Stimulated activated CD8-positive, alpha-beta memory T cell treated with anti-CD3 and anti-CD28 coated beads, Interleukin-12 subunit alpha, Interleukin-12 subunit beta, amount 100 ng/mL, for 24 hours (primary cell): ENCODE results near the gene BTNL9.
"Not testable (repeated sequence)": the region's sequence is repeated elsewhere in the genome, so short reads cannot be mapped to it uniquely, and the experiment has no call there.

ENCODE experiments used
- DNase-seq: peaks from one replicate; pipeline ENCODE4 v3.0.0-alpha.2; 2020; ENCODE audit errors: extremely low read depth

BTNL9 gene

DNA sequence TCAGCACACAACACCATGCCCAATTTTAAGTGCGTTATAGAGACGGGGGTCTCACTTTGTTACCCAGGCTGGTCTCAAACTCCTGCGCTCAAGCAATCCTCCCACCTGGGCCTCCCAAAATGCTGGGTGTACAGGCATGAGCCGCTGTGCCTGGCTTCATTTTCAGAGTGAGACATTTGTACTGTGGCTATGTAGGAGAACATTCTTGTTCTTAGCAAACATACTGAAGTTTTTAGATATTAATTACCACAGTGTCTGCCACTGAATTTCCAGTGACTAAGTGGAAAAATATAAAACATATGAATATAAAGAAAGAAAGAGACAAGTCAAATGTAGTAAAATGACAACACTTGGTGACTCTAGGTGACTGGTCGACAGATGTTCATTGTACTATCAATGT is 20.9 kb downstream of the BTNL9 start:
- DNase-seq, result no peak

DNA sequence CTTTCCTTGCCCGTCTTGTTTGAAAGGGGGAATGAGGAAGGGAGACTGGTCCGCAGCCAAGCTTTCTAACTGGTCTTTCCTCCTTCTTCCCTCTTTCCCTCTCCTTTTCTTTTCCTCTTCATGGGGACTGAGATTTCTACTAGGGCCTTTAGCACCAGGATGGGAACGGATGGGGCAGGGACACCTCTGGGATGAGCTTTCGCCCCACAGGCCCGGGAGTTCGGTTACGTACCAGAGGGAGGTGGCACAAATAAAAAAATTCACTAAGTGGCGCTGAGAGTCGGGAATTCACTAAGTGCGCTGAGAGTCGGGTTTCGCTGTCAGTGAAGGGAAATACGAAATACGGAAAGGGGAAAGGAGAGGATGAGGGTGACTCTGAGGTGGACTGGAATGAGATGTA is 21.6 kb downstream of the BTNL9 start:
- DNase-seq, result no peak

DNA sequence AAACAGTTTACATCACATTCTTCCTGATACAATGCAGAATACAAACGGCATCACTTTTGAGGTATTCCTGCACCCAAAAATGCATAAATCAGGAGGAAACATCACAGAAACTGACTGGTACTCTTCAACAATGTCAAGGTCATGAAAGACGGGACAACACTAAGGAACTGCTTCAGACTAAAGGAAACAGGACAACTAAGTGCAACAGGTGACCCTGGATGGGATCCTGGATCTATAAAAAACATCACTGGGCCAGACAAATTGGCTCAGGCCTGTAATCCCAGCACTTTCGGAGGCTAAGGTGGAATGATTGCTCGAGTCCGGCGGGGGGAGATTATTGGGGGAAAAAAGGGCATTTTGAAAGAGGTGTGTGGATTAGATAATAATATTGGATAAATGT is 22.6 kb downstream of the BTNL9 start:
- no peak for DNase-seq

DNA sequence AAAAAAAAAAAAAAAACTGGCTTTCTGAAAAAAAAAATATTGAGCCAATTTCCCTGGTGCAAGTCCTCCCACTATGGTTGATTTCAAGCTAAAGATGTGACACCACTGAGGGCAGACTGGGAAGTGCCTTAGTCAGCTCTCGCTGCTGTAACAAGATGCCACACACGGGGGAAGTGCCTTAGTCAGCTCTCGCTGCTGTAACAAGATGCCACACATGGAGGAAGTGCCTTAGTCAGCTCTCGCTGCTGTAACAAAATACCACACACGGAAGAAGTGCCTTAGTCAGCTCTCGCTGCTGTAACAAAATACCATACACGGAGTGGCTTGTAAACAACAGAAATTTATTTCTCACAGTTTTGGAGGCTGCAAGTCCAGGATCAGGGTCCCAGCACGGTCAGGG is 23.4 kb downstream of the BTNL9 start:
- no peak for DNase-seq

DNA sequence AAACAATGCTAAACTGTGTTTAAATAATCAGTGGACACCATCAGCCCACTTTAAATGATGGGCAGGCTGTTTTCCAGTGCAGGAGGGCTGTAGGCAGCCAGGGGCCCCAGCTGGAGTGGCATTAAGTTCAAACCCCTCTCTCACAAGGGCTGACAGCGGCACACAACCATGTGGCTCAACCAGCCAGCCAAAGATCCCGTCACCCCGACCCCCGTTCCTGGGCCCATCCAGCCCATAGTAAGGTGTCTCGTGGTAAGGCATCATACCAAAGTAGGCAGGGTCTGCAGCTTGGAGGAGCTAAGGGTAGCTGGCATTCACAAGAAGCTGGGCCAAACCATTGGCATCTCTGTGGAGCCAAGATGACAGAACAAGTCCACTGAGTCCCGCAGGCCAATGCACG is 24.9 kb downstream of the BTNL9 start:
- no peak for DNase-seq

DNA sequence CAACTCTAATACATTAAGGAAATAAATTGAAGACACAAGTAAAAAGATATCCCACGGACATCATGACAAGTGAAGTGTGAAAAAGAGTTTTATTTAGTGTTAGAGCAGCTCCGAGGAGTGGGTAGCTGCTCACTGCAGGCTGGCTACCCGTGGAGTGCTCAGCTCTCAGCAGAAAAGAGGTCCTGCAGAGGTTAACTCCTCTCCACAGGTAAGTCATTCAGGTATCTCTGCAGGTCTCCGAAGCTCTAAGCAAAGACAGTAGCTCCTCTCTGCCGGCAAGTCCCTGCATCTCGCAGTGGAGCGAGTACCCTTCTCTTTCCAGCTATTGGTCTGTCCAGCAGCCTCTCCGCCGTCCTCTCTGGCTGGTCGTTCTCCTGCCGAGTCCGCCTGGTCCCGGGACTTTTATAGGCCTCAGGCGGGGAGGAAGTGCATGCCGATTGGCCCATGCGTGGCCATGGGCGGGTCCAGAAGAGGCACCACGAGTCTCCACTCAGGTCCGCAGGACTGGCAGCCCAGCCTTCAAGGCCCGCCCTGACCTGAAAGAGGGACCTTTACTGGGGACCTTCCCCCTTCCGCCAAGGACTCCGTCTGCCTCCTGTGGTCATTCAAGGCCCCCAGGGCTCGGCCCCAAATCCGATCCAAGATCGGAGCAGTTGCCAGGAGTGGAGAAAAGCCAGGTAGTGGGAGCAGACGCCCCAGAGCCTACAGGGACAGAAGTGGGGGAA is 29.9 kb downstream of the BTNL9 start:
- DNase-seq, result no peak

DNA sequence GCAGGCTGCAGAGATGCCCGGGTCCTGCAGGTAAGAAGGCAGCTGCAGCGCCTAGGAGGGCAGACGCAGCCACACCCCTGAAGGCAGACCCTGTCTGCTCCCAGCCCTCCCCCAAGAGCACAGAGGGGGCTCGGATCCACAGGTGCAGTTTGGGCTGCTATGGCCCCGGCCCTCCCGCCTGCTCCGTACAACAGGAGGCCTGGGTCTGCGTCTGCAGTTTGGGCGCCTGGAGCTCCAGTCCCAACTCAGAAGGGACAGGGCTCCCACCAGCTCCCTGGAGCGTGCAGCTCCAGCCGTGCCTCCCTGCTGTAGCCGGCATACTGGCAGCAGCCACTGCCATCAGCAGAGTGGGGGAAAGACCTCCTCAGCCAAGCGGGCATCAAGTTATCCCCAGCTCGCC is 30.5 kb downstream of the BTNL9 start:
- DNase-seq, result no peak

DNA sequence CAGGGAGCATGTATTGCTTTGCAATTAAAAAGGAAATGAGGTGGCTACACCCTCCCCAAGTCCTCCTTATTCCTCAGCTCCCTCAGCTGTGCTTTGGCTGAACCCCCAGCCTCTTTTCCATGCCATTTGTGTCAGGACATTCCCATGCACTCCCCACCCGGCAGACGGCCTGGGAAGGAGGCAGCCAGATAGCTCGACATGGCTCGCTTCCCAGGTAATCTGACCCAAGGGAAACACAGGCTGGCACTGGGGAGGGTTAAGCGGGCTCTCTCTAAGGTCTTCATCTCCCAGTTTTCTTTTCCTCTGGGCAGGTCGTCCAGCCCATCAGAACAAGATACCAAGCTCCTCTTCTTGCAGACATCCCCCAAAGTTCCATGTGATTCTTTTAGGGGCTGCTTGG is 31.2 kb downstream of the BTNL9 start:
- no peak for DNase-seq

DNA sequence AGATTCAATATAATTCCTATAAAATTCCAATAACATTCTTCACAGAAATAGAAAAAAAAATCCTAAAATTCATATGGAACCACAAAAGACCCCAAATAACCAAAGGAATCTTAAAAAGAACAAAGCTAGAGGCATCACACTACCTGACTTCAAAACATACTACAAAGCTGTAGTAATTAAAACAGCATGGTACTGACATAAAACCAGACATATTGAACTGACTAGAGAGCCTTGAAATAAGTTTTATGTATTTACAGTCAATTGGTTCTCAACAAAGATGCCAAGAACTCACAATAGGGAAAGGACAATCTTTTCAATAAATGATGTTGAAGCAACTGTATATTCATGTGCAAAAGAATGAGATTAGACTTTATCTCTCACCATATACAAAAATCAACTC is 36.9 kb downstream of the BTNL9 start:
- DNase-seq, result no peak

DNA sequence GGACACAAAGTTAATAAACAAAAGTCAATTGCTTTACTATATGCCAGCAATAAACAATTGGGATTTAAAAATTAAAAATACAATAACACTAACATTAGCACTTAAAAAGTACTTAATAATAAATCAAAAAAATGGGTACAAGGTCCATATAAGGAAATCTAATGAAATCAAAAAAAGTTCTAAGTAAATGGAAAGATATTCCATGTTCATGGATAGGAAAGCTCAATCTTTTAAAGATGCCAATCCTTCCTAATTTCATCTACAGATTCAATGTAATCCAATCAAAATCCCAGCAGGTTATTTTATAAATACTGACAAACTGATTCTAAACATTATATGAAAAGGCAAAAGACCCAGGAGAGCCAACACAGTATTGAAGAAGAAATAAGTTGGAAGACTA is 41.9 kb downstream of the BTNL9 start:
- no peak for DNase-seq

DNA sequence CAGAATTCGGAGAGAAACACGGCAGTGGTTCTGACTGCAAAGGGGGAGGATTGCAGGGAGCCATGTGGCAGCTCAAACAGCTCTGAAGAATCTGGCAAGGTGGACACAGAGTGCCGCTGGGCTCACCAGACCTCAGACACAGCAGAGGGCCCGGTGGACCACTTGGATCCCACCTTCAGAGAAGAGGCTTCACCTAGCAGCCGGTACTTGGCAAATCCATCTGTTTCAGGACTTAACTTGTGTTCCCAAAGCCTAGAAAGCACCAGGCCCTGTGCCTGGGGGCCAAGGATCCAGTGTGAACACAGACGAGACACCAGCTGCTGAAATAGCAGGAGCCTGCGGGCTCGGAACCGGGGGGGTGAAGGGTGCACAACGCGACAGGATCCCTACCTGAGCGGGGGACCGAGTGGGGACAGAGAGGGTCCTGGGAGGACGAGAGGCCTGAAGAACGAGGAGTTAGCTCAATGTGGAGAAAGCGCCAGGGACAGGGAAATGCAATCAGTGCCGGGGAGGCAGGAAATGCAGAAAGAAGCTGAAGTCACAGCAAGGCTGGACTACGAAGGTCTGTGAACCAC is 44.6 kb downstream of the BTNL9 start:
- DNase-seq, result no peak

DNA sequence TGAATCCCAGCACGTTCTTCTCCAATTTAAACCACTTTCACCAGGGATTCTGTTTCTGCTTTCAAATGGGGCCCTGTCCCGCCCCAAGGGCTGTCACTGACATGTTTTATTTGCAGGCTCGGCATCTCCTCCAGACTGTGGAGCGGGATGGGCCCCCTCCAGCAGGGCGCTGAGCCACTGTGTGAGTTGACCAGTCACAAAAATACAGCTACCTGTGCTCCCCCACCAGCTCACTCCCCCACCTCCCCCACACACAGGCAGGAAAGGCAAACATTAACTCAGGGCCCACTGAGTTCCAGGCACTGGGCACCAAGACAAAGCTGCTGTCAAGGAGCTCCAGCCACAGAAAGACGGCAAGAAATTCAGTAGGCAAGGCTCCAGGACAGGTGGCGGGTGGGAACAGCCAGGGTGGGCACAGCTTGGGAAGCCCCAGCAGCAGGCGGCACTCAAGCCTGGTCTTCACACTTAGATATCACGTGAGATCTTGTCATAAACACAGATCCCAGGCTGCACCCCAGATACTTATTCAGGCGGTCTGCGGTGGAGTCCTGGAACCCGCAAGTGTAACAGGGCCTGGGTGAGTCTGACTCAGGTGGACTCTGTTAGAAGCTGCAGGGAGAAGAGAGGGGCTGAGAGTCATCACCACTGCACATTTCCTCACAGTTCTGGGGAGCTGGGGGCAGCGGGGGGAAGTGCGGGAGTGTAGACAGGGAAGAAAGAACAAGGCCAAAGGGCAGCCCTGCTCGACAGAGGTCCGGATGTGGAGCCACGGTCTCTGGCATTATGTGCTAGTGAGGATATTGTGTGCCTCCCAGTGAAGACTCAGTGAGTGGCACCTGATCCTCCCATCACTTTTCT is 46.2 kb downstream of the BTNL9 start:
- no peak for DNase-seq

DNA sequence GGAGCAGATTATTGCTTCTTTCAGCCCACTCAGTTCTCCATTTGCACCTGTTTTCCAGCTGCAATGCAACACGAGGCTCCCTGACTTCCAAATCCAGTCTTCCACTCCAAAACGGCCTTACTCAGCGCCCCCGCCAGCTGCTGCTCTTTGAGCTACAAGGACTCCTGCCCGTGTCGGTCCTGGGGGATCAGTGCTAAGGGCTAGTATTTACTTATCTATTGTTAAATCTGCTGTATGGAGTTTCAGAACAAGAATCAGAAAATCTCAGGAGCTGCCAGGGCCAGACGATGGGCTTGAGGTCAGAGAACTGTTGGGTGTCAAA is 46.8 kb downstream of the BTNL9 start:
- DNase-seq, result no peak

DNA sequence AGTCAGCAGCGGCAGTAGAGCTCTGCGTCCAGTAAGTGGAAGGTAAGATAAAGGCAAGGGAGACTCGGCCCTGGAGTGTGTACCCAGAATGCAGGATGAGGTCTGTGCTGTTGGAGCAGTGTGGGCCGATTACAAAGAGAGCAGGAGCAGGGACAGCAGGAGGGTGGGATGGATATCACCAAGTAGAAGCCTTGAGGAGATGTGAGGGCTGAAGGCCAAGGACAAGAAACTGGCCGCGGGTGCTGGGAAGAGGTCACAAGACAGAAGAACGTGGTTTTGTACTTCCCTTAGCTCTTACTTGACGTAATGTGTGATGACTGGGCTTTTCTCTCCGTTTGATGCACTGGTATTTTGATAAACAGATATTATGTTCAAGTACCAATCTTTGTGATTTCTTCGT is 47.2 kb downstream of the BTNL9 start:
- no peak for DNase-seq

DNA sequence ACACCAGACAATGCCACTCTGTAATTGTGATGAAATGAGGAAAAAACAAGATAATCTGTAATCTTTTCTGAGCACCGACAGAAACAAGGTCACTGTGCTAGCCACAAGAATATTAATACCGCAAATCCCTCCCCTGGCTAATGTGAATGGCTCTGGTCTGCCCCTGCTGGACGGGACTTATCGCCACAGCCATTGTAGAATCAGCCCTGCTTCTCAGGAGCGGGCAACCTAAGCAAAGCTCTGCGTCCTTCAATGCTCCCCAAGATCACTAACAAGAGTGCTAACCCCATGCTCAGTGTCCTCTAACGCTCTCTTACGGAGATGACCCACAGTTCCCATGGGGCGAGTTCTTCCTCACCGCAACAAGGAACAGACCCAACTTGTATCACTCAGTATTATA is 48.2 kb downstream of the BTNL9 start:
- no peak for DNase-seq

DNA sequence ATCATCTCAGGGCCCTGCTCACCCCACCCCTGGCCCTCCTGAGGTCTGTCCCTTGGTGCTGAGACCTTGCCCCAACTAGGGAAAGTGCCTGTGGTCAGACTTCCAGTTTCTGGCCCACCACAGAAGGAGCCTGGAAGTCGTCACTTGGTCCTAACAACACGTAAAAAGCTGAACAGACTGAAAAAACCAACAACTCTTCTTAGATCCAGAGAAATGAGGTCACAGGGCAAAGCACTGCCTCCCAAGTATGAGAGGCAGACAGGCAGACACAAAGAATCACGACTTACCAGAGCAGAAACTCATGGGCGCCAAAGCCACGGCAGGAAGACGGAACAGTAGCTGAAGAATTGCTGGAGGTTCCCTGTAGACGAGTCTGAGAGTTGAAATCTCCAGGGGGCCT is 52.4 kb downstream of the BTNL9 start:
- DNase-seq, result no peak

DNA sequence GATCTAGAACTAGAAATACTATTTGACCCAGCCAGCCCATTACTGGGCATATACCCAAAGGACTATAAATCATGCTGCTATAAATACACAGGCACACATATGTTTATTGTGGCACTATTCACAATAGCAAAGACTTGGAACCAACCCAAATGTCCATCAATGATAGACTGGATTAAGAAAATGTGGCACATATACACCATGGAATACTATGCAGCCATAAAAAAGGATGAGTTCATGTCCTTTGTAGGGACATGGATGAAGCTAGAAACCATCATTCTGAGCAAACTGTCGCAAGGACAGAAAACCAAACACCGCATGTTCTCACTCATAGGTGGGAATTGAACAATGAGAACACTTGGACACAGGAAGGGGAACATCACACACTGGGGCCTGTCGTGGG is 55.1 kb downstream of the BTNL9 start:
- DNase-seq, result not testable (repeated sequence)

DNA sequence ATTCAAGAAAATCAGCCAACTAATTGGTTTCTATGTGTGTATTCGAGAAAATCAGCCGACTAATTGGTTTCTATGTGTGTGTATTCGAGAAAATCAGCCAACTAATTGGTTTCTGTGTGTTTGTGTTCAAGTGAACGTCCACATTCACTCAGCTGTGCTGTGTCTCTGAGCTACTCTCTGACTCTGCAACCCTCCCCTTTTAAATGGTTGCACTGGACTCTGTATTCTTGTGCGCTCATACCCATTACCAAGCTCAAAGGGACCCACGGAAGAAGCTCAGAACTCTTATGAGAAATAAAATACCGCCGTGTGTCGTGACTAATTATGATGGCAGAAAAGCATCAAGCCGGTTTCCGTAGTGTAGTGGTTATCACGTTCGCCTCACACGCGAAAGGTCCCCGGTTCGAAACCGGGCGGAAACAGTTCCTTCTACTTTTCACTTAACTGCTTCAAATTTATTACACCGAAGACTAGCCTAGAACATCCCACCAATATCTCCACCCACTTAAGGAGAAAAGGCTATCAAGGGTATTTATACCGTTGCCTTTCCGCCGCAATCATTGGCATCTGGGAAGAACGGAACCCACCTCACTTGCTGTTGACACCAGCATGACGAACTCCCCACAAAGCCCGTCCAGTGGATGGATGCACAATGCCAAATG is 56.8 kb downstream of the BTNL9 start:
- DNase-seq, result not testable (repeated sequence)

DNA sequence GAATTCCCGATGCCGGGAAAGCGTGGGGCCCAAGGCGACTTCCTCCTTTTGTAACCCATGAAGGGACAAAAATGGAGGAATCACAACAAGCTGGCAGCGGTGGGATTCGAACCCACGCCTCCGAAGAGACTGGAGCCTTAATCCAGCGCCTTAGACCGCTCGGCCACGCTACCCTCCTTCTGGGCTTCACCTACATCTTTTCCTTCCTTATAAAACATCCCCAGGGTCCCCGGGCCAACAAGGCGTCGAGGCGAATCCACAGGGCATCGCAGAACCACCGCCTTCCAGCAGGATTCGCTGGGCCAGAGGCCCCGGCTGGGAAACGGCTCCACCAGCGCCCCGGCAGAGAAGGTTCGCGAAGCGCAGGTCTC is 57.3 kb downstream of the BTNL9 start:
- not testable (repeated sequence) for DNase-seq

DNA sequence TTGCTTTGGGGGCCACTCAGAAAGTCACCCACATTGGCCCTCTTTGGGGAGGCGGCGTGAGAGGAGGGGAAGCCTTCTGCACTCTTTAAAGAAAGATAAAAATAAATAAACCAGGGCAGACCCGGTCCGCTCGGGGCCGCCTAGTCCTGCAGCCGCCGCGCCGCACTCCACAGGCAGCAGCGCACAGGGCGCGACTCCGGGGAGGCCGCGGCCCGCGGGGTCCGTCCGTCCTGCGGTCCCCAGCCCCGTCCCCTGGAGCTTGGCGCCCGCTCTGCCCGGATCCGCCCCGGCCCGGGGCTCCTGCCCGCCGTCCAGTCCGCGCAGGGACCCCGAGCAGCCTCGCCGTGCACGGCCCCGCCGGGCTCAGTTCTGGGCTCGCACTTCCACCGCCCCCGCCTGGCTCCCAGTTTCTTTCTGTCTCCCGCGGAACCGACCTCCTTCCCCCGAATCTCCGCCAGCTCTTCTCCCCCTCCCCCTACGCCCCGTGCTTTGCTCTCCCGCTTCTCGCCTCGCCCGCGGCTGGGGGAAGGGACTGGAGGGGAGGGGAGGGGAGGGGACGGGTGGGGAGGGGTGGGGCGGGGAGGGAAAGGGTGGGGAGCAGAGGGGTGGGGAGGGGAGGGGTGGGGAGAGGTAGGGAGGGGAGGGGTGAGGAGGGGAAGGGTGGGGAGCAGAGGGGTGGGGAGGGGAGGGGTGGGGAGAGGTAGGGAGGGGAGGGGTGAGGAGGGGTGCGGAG is 57.9 kb downstream of the BTNL9 start:
- not testable (repeated sequence) for DNase-seq

DNA sequence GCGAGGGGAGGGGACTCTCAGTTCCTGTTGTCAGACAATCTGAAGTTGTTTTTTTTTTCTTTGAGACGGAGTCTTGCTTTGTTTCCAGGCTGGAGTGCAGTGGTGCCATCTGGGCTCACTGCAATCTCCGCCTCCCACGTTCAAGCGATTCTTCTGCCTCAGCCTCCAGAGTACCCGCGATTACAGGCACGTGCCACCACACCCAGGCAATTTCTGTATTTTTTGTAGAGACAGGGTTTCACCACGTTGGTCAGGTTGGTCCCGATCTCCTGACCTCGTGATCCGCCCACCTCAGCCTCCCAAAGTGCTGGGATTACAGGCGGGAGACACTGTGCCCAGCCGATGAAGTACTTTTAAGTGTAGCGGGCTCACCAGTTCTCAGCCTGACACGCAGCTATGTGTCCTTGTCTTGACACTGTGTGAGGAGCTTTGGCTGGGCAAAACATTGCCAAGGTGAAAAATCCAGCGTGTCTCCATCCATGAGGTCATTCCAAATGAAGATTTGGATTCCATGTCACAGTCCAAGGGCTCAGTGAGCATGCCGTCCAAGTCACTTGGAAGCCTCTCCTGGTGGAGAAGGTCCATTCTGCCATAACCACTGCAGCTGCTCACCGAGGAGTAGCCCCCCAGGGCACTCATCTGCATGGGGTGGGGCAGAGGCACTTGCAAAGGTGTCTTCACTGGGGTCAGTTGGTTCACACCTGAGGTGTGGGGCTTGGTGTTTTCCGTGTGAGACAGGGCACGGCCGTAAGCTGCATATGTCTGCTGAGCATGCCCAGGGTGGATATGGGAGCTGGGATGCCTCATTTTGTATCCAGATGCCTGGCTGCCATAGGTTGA is 58.9 kb downstream of the BTNL9 start:
- no peak for DNase-seq
